Measurements from ENCODE around the gene ELMO1. TPM values are rescaled to one million over a fixed set of nuclear protein-coding genes. Genes with fewer than 3 reads are reported as not detected.
A peak's percentile ranks its signal among the peaks of the same experiment; 100 is the strongest.

The ELMO1 gene
- polyA plus RNA-seq, 1 donor (not counting 4 experiments of a cell fraction or from before 2014, with no cell fraction given): not detected

DNA sequence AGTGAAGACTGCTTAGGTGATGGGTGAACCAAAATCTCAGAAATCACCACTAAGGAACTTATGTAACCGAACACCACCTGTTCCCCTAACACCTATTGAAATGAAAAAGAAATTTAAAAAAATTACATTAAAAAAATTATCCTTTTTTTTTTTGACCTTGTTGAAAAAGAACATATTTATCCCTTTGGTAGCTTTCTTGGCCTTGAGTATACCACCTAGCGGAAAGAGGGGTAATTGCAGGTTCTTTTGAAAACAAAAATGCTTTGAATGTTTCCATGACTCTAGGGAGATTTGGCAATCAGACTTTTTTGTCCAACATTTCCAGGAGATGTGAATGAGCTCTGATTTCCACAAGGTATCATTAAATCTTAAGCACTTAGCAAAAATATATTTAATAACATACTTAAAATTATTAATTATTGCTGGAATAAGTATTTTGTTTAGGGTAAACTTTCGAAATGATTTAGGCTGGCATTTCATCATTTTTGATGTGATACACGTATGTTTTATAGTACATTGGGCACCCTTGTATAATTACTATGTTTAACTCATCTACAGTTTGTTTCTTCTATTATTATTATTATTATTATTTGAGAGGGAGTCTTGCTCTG, 47.0 kb upstream of the ELMO1 start:
- no peaks in the 10 kb centered on the region for H3K79me2 ChIP-seq (ENCODE audit: control insufficient read depth, insufficient read depth, low read length)
- H3K4me1 ChIP-seq (ENCODE audit: control insufficient read depth, extremely low read depth, insufficient read depth, low read length): no peaks in the 10 kb centered on the region
- no peak for FAIRE-seq
- TF ChIP-seq, protein P1, sequence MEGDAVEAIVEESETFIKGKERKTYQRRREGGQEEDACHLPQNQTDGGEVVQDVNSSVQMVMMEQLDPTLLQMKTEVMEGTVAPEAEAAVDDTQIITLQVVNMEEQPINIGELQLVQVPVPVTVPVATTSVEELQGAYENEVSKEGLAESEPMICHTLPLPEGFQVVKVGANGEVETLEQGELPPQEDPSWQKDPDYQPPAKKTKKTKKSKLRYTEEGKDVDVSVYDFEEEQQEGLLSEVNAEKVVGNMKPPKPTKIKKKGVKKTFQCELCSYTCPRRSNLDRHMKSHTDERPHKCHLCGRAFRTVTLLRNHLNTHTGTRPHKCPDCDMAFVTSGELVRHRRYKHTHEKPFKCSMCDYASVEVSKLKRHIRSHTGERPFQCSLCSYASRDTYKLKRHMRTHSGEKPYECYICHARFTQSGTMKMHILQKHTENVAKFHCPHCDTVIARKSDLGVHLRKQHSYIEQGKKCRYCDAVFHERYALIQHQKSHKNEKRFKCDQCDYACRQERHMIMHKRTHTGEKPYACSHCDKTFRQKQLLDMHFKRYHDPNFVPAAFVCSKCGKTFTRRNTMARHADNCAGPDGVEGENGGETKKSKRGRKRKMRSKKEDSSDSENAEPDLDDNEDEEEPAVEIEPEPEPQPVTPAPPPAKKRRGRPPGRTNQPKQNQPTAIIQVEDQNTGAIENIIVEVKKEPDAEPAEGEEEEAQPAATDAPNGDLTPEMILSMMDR (optimal IDR thresholded peaks at IDR 0.05 in 1 of 3, IDR thresholded peaks at IDR 0.05 in 1 of 3, conservative IDR thresholded peaks at IDR 0.05 in 1 of 3; ENCODE audit: extremely low read depth in 1 of 3, insufficient read depth in 2 of 3, low read length in 3 of 3): peak in 2 of 3 experiments; percentile 31 to 45
- TF ChIP-seq EZH2 (IDR thresholded peaks at IDR 0.05; ENCODE audit: low read length): no peak
- no peak overlapping the region for H3K9ac ChIP-seq (ENCODE audit: control insufficient read depth, extremely low read depth, insufficient read depth, low read length)
- no peaks in the 10 kb centered on the region for H3K9me1 ChIP-seq (ENCODE audit: control insufficient read depth, extremely low read depth, insufficient read depth, low read length)
- H2AFZ ChIP-seq (ENCODE audit: control insufficient read depth, low read length): no peak overlapping the region
- H4K20me1 ChIP-seq (ENCODE audit: control insufficient read depth, extremely low read depth, insufficient read depth, low read length): no peaks in the 10 kb centered on the region
- H3K36me3 ChIP-seq (ENCODE audit: control insufficient read depth in 2 of 2, extremely low read depth in 1 of 2, insufficient read depth in 2 of 2, low read length in 2 of 2): no peaks in the 10 kb centered on the region
- no peak overlapping the region for H3K27ac ChIP-seq (ENCODE audit: control insufficient read depth, insufficient read depth, low read length)
- DNase-seq (ENCODE audit: low read depth, low spot score): no peak
- H3K4me2 ChIP-seq (ENCODE audit: control insufficient read depth, extremely low read depth, insufficient read depth, low read depth, low read length): no peak overlapping the region
- no peaks in the 10 kb centered on the region for H3K9me3 ChIP-seq (ENCODE audit: control insufficient read depth, low read depth, low read length)
- dilution Hi-C loops (cut with MboI; ENCODE audit: extremely low pct_ligation_motif_present, low sequenced_read_pairs): no loop called here
- no peak overlapping the region for H3K4me3 ChIP-seq (ENCODE audit: control insufficient read depth in 2 of 3, extremely low read depth in 1 of 3, insufficient read depth in 2 of 3, low read depth in 1 of 3, low read length in 3 of 3)
- H3K27me3 ChIP-seq (ENCODE audit: control insufficient read depth, extremely low read depth, insufficient read depth, low read length): no peaks in the 10 kb centered on the region

DNA sequence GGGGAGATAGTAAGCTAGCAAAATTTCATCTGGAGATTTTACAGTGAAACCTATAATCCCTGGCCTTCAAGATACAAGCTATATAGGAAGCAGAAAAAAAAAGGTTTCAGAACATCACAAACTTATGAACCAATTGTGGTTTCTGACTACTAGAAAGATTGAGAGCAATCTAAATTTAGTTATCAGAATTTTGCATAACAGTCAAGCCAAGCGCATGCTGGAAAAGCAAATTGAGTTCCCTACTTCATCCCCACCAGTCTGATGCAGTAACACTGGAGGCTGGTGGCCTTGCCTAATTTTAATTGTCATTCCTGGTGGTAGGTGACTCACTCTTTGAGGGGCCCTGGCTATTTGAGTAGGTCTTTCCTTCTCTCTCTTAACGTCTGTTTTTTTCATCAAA, 46.3 kb upstream of the ELMO1 start:
- no peaks in the 10 kb centered on the region for H3K4me1 ChIP-seq (ENCODE audit: control insufficient read depth, extremely low read depth, insufficient read depth, low read length)
- H3K36me3 ChIP-seq (ENCODE audit: control insufficient read depth in 2 of 2, extremely low read depth in 1 of 2, insufficient read depth in 2 of 2, low read length in 2 of 2): no peaks in the 10 kb centered on the region
- H3K4me2 ChIP-seq (ENCODE audit: control insufficient read depth, extremely low read depth, insufficient read depth, low read depth, low read length): no peak overlapping the region
- H3K4me3 ChIP-seq (ENCODE audit: control insufficient read depth in 2 of 3, extremely low read depth in 1 of 3, insufficient read depth in 2 of 3, low read depth in 1 of 3, low read length in 3 of 3): no peak overlapping the region
- dilution Hi-C loops (cut with MboI; ENCODE audit: extremely low pct_ligation_motif_present, low sequenced_read_pairs): no loop called here
- no peaks in the 10 kb centered on the region for H3K9me3 ChIP-seq (ENCODE audit: control insufficient read depth, low read depth, low read length)
- H4K20me1 ChIP-seq (ENCODE audit: control insufficient read depth, extremely low read depth, insufficient read depth, low read length): no peaks in the 10 kb centered on the region
- no peak for TF ChIP-seq EZH2 (IDR thresholded peaks at IDR 0.05; ENCODE audit: low read length)
- TF ChIP-seq, protein P1 (optimal IDR thresholded peaks at IDR 0.05 in 1 of 3, IDR thresholded peaks at IDR 0.05 in 1 of 3, conservative IDR thresholded peaks at IDR 0.05 in 1 of 3; ENCODE audit: extremely low read depth in 1 of 3, insufficient read depth in 2 of 3, low read length in 3 of 3): no peak
- DNase-seq (ENCODE audit: low read depth, low spot score) (no peak), FAIRE-seq (no peak)
- no peak overlapping the region for H3K9ac ChIP-seq (ENCODE audit: control insufficient read depth, extremely low read depth, insufficient read depth, low read length)
- H3K27me3 ChIP-seq (ENCODE audit: control insufficient read depth, extremely low read depth, insufficient read depth, low read length): no peaks in the 10 kb centered on the region
- no peaks in the 10 kb centered on the region for H3K79me2 ChIP-seq (ENCODE audit: control insufficient read depth, insufficient read depth, low read length)
- H3K9me1 ChIP-seq (ENCODE audit: control insufficient read depth, extremely low read depth, insufficient read depth, low read length): no peaks in the 10 kb centered on the region
- H3K27ac ChIP-seq (ENCODE audit: control insufficient read depth, insufficient read depth, low read length): no peak overlapping the region
- H2AFZ ChIP-seq (ENCODE audit: control insufficient read depth, low read length): no peak overlapping the region

Data from keratinocyte (primary cell).